Natural killer cell (primary cell): Measurements from ENCODE around the gene KAT6B. TPM values are rescaled to one million over a fixed set of nuclear protein-coding genes. Genes with fewer than 3 reads are reported as not detected.

Experiments used
- ATAC-seq, 3 donors: fragments of 150-1000 bp in 2 of 3; fragments of 200-7000 bp in 1 of 3; cut with Tn5 transposase; 1 replicate in 1 of 3; 2 replicates in 2 of 3; pipeline ENCODE4 v1.10.0; 2021; ENCODE audit warnings: mild to moderate bottlenecking in 2 of 3, moderate library complexity in 2 of 3
- DNase-seq, 2 donors: peaks; one replicate each; pipeline versions ENCODE4 v3.0.0 to v3.0.0-alpha.2; 2013 to 2021; ENCODE audit warnings: mixed read lengths in 1 of 2
- H3K27ac ChIP-seq: one replicate; pipeline ENCODE4 v1.5.1; 2013; ENCODE audit warnings: mild to moderate bottlenecking, low read length
- H3K27me3 ChIP-seq: one replicate; pipeline ENCODE4 v1.6.1; 2013; ENCODE audit warnings: low read length; ENCODE audit not compliant: control insufficient read depth, insufficient read depth
- H3K36me3 ChIP-seq: one replicate; pipeline ENCODE4 v1.6.1; 2013; ENCODE audit warnings: low read length; ENCODE audit not compliant: control insufficient read depth, insufficient read depth
- H3K4me1 ChIP-seq: one replicate; pipeline ENCODE4 v1.6.1; 2013; ENCODE audit warnings: low read length; ENCODE audit not compliant: control insufficient read depth, insufficient read depth
- H3K4me3 ChIP-seq: one replicate; pipeline ENCODE4 v1.5.1; 2013; ENCODE audit warnings: low read length
- H3K9me3 ChIP-seq: one replicate; pipeline ENCODE4 v1.6.1; 2013; ENCODE audit warnings: low read length; ENCODE audit not compliant: control insufficient read depth, insufficient read depth
- H3K27ac Mint-ChIP-seq, 2 donors: one replicate each; pipeline ENCODE4 v1.8.0; 2022; ENCODE audit warnings: mild to moderate bottlenecking in 2 of 2, mixed read lengths in 2 of 2, moderate library complexity in 1 of 2
- H3K27me3 Mint-ChIP-seq, 2 donors: one replicate each; pipeline ENCODE4 v1.8.0; 2022; ENCODE audit warnings: low read depth in 2 of 2, mixed read lengths in 2 of 2
- H3K36me3 Mint-ChIP-seq: one replicate; pipeline ENCODE4 v1.8.0; 2022; ENCODE audit warnings: mixed read lengths
- H3K4me1 Mint-ChIP-seq, 2 donors: one replicate each; pipeline ENCODE4 v1.8.0; 2022; ENCODE audit warnings: mixed read lengths in 2 of 2
- H3K4me3 Mint-ChIP-seq: one replicate; pipeline ENCODE4 v1.8.0; 2022; ENCODE audit warnings: mild to moderate bottlenecking, moderate library complexity, mixed read lengths
- H3K9me3 Mint-ChIP-seq, 2 donors: one replicate each; pipeline ENCODE4 v1.8.0; 2022; ENCODE audit warnings: mixed read lengths in 2 of 2
- WGBS: methylation state at CpG from one replicate; pipeline ENCODE4 v1.1.7; 2013; ENCODE audit warnings: missing lambda C conversion rate; ENCODE audit not compliant: insufficient coverage; 5-methylcytosine and 5-hydroxymethylcytosine counted together
- intact Hi-C: fragments of 100-400 bp; cut with micrococcal nuclease; formaldehyde crosslinking; loops from one replicate; pipeline ENCODE4 v1.14.2; 2022
- total RNA-seq, 4 donors: library from RNA; stranded (reverse); fragments of 120-200 nt in 1 of 4; gene quantifications; one replicate each; pipeline versions ENCODE4 v1.2.3 to v1.2.4, GENCODE V29; 2013 to 2022
- TF ChIP-seq, protein P1 (sequence below): fragments of 200-600 bp; IDR thresholded peaks from one replicate; pipeline ENCODE4 v1.8.0; 2022; ENCODE audit warnings: antibody characterized with exemption

Gene KAT6B
- total RNA-seq, 3 donors from 2014 or later (not counting 1 experiment from before 2014, with no cell fraction given), result 117 to 133 (median 121) TPM

DNA sequence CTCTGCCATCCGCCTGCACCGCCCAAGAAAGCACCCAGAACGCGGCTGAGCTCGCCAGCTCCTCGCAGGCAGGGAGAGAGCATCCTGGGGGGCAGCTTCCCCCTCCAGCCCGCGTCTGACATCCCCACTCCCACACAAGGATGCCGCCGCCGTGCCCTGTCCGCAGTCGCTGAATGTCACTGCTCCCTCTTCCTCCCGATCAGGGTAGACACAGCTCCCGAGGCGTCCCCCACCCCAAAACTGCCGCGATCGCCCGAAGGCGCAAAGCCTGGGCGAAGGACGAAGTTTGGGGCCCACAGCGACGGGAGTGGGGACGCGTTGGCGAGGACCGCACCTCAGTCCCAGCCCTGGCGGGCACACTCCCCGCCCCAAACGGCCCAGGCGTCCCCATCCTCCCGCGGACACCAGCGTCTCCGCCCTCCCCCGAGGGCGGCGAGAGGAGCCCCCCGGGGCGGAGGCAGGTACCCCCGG is 1.5 kb upstream of the KAT6B start:
- Mint-ChIP-seq H3K4me3 (peak overlapping the region; percentile 85), H3K27me3 (no peaks in the 10 kb centered on the region), H3K36me3 (no peaks in the 10 kb centered on the region), H3K4me1 (peaks cover 43 to 45% of the 10 kb centered on the region in 2 donors), H3K9me3 (no peaks in the 10 kb centered on the region), H3K27ac (peak overlapping the region; percentile 74 to 94)
- Histone ChIP-seq H3K4me1 (peaks cover 26% of the 10 kb centered on the region), H3K4me3 (peak overlapping the region; percentile 81), H3K36me3 (no peaks in the 10 kb centered on the region), H3K27ac (peak overlapping the region; percentile 73), H3K9me3 (no peaks in the 10 kb centered on the region), H3K27me3 (no peaks in the 10 kb centered on the region)
- 0% methylated on average over 41 of the region's 43 CpGs for WGBS
- no peak for ATAC-seq
- DNase-seq, result peak; percentile 48 to 63
- TF ChIP-seq, protein P1, sequence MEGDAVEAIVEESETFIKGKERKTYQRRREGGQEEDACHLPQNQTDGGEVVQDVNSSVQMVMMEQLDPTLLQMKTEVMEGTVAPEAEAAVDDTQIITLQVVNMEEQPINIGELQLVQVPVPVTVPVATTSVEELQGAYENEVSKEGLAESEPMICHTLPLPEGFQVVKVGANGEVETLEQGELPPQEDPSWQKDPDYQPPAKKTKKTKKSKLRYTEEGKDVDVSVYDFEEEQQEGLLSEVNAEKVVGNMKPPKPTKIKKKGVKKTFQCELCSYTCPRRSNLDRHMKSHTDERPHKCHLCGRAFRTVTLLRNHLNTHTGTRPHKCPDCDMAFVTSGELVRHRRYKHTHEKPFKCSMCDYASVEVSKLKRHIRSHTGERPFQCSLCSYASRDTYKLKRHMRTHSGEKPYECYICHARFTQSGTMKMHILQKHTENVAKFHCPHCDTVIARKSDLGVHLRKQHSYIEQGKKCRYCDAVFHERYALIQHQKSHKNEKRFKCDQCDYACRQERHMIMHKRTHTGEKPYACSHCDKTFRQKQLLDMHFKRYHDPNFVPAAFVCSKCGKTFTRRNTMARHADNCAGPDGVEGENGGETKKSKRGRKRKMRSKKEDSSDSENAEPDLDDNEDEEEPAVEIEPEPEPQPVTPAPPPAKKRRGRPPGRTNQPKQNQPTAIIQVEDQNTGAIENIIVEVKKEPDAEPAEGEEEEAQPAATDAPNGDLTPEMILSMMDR, result no peak
- intact Hi-C loops, result loop anchor here (5.0 kb wide), 2 partner anchors 88 to 152 kb away; no protein-coding TSS in a partner anchor

DNA sequence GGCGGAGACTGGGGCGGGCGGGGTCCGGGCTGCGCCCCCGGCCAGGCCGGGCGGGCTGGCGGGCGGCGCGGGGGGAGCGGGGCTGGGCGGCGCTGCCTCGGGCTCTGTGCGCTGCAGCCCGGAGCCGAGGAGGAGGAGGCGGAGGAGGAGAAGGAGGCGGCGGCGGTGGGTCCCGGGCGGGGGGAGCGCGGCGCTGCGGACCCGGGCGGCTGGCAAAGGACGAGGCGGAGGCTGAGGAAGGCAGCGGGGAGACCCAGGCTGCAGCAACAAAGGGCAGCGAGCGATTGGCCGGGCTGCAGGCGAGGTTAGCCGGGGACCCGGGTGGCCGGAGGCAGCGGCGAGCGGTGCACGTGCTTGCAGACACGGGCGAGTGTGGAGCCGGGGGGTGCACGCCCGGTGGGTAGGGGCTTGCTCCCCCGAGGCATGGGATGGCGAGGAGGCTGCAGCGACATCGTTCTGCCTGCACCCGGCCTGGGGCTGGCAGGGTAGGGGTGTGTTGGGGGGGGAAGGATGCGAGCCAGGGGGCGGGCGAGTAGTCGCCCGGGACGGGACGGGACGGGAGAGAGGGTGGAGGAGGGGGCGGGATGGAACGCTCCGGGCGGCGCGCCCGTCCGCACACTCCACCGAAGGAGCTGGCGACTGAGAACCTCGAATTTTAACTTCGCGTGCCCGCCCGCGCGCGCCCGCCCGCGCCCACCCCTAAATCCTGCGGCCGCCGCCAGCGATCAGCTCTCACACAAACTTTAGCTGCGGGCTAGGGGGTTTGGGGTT is 844 bp upstream of the KAT6B start:
- H3K27me3 Mint-ChIP-seq, result no peaks in the 10 kb centered on the region
- Histone ChIP-seq H3K9me3 (no peaks in the 10 kb centered on the region), H3K36me3 (no peaks in the 10 kb centered on the region), H3K27ac (peak overlapping the region; percentile 54), H3K4me1 (peaks cover 26% of the 10 kb centered on the region), H3K27me3 (no peaks in the 10 kb centered on the region), H3K4me3 (peak overlapping the region; percentile 88)
- intact Hi-C loops, result loop anchor here (1.0 to 5.0 kb wide), 7 partner anchors 75 to 649 kb away; partner anchors contain the start of gene VDAC2
- peak; percentile 55 to 71 for DNase-seq
- peak overlapping the region; percentile 97 for H3K4me3 Mint-ChIP-seq
- H3K4me1 Mint-ChIP-seq, result peaks cover 43 to 45% of the 10 kb centered on the region in 2 donors
- no peaks in the 10 kb centered on the region for H3K9me3 Mint-ChIP-seq
- no peak for ATAC-seq
- peak overlapping the region; percentile 94 to 98 for H3K27ac Mint-ChIP-seq
- under 1% methylated on average over 89 of the region's 89 CpGs for WGBS
- no peaks in the 10 kb centered on the region for H3K36me3 Mint-ChIP-seq
- TF ChIP-seq, protein P1, result no peak

DNA sequence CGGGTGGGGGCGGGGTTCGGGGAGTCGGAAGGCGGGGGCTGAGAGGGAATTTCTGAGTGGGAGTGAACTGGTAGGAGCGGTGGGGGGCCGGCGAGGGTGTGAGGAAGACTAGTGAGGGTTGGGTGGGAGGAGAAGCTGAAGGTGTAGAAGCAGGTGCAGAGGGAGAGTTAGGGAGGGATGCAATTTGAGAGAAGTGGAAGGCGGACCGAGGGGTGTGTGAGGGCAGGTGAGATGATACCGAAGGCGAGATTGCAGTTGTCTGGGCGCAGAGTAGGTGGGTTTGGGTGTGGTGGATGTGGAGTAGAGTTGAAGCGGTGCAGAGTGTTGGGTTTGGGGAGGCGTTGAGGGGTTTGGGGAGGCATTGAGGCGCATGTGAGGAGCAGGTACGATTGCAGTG is 643 bp downstream of the KAT6B start:
- ATAC-seq, result no peak
- H3K9me3 ChIP-seq, result no peaks in the 10 kb centered on the region
- TF ChIP-seq, protein P1, result no peak
- peaks cover 26% of the 10 kb centered on the region for H3K4me1 ChIP-seq
- peak overlapping the region; percentile 76 for H3K27ac ChIP-seq
- no peaks in the 10 kb centered on the region for H3K27me3 ChIP-seq
- no peaks in the 10 kb centered on the region for H3K36me3 ChIP-seq
- Mint-ChIP-seq H3K27me3 (no peaks in the 10 kb centered on the region), H3K27ac (peak overlapping the region; percentile 94 to 98), H3K4me3 (peak overlapping the region; percentile 97), H3K4me1 (peaks cover 55 to 56% of the 10 kb centered on the region in 2 donors), H3K9me3 (no peaks in the 10 kb centered on the region), H3K36me3 (no peaks in the 10 kb centered on the region)
- DNase-seq, result no peak
- H3K4me3 ChIP-seq, result peak overlapping the region; percentile 74
- 7% methylated on average over 16 of the region's 17 CpGs for WGBS
- intact Hi-C loops, result loop anchor here (2.0 to 5.0 kb wide), 4 partner anchors 74 to 384 kb away; partner anchors contain the start of gene VDAC2
